ENCODE results near the gene TESK1.

The TESK1 gene

GRCh38 chr9:35649431-35650340 lies 44.6 kb downstream of the TESK1 start:
- peak in 2 of 4 experiments; percentile 17 to 53 for DNase-seq

- DNase-seq = peak in 1 of 4 experiments; percentile 33
These were observed 45.5 kb downstream of the TESK1 start, which contains the start of gene SIT1 for GRCh38 chr9:35650341-35651158. SIT1 (minus strand) TSS chr9:35650931; CDS start chr9:35650853, 78 bp downstream.

GRCh38 chr9:35651956-35652828 lies 47.1 kb downstream of the TESK1 start:
- DNase-seq = no peak

GRCh38 chr9:35652829-35653209 lies 47.8 kb downstream of the TESK1 start:
- no peak for DNase-seq

- no peak for DNase-seq
These were observed 48.5 kb downstream of the TESK1 start for GRCh38 chr9:35653611-35654010.

- DNase-seq = no peak
These were observed 51.3 kb downstream of the TESK1 start for GRCh38 chr9:35656348-35656747.

- DNase-seq = no peak
These were observed 51.9 kb downstream of the TESK1 start for GRCh38 chr9:35656831-35657545.

- DNase-seq = peak; percentile 55 to 77 (median 69)
These were observed 52.6 kb downstream of the TESK1 start, which contains the start of gene RMRP for GRCh38 chr9:35657546-35658136. RMRP (minus strand) TSS chr9:35658019.

- DNase-seq = peak; percentile 66 to 76 (median 73)
These were observed 53.3 kb downstream of the TESK1 start, which contains the start of gene CCDC107 for GRCh38 chr9:35658137-35658967. CCDC107 (plus strand) TSS chr9:35658292; CDS start chr9:35658380, 88 bp downstream.

- DNase-seq = no peak
These were observed 53.8 kb downstream of the TESK1 start for GRCh38 chr9:35658968-35659220.

GRCh38 chr9:35659340-35659739 lies 54.3 kb downstream of the TESK1 start:
- DNase-seq = no peak
